ENCODE results near the gene ZNF502.

DNA sequence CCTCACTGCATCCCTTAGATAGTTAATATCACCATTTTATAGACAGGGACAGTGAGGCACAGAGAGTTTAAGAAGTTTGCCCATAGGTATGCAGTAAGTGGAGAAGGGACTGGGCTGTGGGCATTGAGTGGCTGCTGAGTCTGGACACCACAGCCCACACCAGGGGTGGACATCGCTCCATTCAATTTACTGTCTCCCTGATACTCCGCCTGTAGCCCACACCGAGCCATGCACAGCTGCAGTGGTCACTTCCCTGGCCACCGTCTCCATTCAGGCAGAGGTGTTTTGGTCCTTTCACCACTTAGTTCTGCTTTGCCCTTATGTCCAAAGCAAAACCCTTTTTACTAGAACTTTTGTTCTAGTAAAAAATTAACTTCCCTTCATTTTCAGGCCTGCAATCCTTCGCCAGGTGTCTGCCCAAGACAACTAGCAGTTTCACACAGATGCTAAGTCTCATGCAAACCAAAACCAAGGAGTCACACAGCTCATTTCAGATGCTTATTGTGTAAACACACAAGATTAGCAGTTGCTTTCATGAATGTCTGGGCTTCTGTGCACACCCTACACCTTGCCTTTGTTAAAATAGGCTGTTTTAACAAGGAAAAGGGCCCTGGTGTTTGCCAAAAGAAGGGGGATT, 33.9 kb upstream of the ZNF502 start:
- TF ChIP-seq CTCF (IDR thresholded peaks at IDR 0.05; ENCODE audit: poor library complexity) (no peak), EZH2phosphoT487 (IDR thresholded peaks at IDR 0.05; ENCODE audit: low read depth, severe bottlenecking, unreplicated experiment) (no peak)

All from hepatocyte (in vitro differentiated cells).